Measurements from ENCODE around the gene NR1H2.
"Not testable (repeated sequence)": the region's sequence is repeated elsewhere in the genome, so short reads cannot be mapped to it uniquely, and the experiment has no call there.

Gene NR1H2

DNA sequence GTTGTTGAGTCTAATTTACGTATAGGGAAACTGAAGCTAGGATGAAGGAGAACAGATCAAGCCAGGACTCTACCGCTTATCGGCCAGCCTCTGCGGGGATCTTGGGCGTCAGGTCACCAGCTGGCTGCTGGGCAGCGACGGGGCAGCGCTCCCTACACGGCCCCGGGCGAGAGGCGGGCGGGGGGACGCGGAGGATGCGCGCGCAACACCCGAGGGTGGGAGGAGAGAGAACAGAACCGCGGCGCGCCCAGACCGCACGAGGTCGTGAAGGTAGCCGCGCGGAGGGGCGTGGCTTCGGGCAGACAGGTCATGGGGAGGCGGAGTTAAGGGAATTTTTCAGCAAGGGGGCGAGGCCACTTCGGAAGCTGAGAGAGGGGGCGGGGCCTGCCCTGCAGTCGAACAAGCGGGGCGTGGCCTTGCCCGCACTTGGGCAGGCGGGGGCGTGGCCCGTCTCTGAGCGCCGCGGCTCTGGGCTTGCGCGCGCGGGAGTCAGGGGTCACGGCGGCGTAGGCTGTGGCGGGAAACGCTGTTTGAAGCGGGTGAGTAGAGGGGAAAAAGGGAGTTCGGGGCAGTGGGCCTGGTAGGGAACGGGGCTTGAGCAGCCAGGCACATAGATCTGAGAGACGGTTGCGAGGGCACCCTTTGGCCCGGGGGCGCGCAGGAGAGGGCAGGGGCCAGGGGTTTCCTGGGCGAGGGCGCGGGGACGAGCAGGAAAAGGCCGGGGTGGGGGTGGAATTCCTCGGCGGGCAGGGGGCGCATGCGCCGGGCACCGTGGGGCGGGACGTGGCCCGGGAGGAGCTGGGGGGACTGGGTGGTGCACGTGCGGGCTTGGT, 7.8 kb downstream of the NR1H2 start, which contains the start of gene POLD1:
TSS of gene POLD1 (plus strand) at position 496 of the 833 bp plus-strand sequence. CDS start 14,505 bp downstream, outside the sequence.
- peak within 1 kb of the TSS; percentile 66 for H3K4me3 ChIP-seq (ENCODE audit: low read depth, low read length)
- TF ChIP-seq, protein P1, sequence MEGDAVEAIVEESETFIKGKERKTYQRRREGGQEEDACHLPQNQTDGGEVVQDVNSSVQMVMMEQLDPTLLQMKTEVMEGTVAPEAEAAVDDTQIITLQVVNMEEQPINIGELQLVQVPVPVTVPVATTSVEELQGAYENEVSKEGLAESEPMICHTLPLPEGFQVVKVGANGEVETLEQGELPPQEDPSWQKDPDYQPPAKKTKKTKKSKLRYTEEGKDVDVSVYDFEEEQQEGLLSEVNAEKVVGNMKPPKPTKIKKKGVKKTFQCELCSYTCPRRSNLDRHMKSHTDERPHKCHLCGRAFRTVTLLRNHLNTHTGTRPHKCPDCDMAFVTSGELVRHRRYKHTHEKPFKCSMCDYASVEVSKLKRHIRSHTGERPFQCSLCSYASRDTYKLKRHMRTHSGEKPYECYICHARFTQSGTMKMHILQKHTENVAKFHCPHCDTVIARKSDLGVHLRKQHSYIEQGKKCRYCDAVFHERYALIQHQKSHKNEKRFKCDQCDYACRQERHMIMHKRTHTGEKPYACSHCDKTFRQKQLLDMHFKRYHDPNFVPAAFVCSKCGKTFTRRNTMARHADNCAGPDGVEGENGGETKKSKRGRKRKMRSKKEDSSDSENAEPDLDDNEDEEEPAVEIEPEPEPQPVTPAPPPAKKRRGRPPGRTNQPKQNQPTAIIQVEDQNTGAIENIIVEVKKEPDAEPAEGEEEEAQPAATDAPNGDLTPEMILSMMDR (IDR thresholded peaks at IDR 0.05; ENCODE audit: low read depth, low read length, missing control alignments) = no peak
- in situ Hi-C loops (cut with HindIII; ENCODE audit: low sequenced_read_pairs) = no loop called here
- DNase-seq (ENCODE audit: low read depth) = peak; percentile 89

- DNase-seq (ENCODE audit: low read depth) = no peak
- TF ChIP-seq, protein P1 (IDR thresholded peaks at IDR 0.05; ENCODE audit: low read depth, low read length, missing control alignments) = no peak
- H3K4me3 ChIP-seq (ENCODE audit: low read depth, low read length) = peak overlapping the region; percentile 66
- in situ Hi-C loops (cut with HindIII; ENCODE audit: low sequenced_read_pairs) = no loop called here
These were observed 8.7 kb downstream of the NR1H2 start for GRCh38 chr19:50384685-50385535.

GRCh38 chr19:50387176-50387867, 11.1 kb downstream of the NR1H2 start:
- in situ Hi-C loops (cut with HindIII; ENCODE audit: low sequenced_read_pairs) = no loop called here
- TF ChIP-seq, protein P1 (IDR thresholded peaks at IDR 0.05; ENCODE audit: low read depth, low read length, missing control alignments) = no peak
- DNase-seq (ENCODE audit: low read depth) = no peak
- no peak overlapping the region for H3K4me3 ChIP-seq (ENCODE audit: low read depth, low read length)

DNA sequence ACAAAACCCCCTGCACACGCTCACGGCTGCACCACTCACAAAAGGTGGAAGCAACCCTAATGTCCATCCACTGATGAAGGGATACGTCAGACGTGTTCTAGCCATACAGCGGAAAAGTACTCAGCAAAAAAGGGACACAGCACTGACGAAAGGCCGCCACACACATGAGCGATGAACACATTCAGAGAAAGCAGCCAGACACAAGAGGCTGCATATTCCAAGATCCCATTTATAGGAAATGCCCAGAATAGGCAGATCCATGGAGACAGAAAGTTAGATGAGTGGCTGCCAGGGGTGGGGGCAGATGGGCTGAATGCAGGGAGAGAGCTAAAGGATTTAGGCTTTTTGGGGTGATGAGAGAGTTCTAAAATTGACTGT, 11.6 kb downstream of the NR1H2 start:
- TF ChIP-seq, protein P1 (IDR thresholded peaks at IDR 0.05; ENCODE audit: low read depth, low read length, missing control alignments) = no peak
- no peak for DNase-seq (ENCODE audit: low read depth)
- no peak overlapping the region for H3K4me3 ChIP-seq (ENCODE audit: low read depth, low read length)
- in situ Hi-C loops (cut with HindIII; ENCODE audit: low sequenced_read_pairs) = no loop called here

DNA sequence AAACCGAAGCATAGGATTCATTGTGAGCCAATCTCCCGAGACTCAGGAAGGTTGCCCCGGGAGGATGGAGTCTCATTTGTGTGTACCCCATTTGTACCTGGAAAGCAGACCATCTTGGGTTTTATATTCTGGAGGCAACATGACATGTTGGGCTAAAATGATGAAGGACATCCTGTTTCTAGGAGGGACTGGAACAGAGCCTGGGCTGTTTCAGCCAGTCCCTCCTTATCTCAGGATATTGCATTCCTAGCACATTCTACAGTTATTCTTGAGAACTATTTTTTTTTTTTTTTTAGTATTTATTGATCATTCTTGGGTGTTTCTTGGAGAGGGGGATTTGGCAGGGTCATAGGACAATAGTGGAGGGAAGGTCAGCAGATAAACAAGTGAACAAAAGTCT, 14.0 kb downstream of the NR1H2 start:
- H3K4me3 ChIP-seq (ENCODE audit: low read depth, low read length); DNase-seq (ENCODE audit: low read depth); in situ Hi-C loops (cut with HindIII; ENCODE audit: low sequenced_read_pairs): not testable (repeated sequence)

GRCh38 chr19:50390952-50391351, 14.7 kb downstream of the NR1H2 start:
- in situ Hi-C loops (cut with HindIII; ENCODE audit: low sequenced_read_pairs); DNase-seq (ENCODE audit: low read depth); H3K4me3 ChIP-seq (ENCODE audit: low read depth, low read length): not testable (repeated sequence)

DNA sequence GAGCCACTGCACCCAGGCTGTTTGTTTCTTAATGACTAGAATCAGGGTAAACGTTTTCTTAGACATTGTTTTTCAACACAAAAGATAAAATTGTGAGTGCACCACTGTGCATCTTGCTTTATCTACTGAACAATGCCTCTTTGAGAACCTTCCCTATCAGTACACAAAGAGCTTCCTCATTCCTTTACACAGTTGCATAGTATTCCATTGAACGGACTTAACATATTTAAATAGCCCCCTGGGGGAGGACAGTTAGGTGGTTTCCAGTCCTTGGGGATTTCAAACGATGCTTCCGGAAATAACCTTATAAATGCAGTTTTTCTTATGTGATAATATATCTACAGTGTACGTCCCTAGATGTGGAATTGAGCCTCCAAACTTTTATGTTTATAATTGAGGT, 16.5 kb downstream of the NR1H2 start:
- H3K4me3 ChIP-seq (ENCODE audit: low read depth, low read length) = no peak overlapping the region
- in situ Hi-C loops (cut with HindIII; ENCODE audit: low sequenced_read_pairs) = no loop called here
- TF ChIP-seq, protein P1 (IDR thresholded peaks at IDR 0.05; ENCODE audit: low read depth, low read length, missing control alignments) = no peak
- DNase-seq (ENCODE audit: low read depth) = no peak

All from astrocyte of the cerebellum (primary cell).